Body of pancreas (tissue), 4 donors: ENCODE results near the gene NIPA2. TPM values are rescaled to one million over a fixed set of nuclear protein-coding genes. Genes with fewer than 3 reads are reported as not detected.

Experiments used
- ATAC-seq: fragments of 150-250 bp; one replicate; pipeline ENCODE4 v1.9.1; 2016
- DNase-seq, 4 donors: peaks; one replicate each; pipeline ENCODE4 v3.0.0-alpha.2; 2019
- H3K27ac ChIP-seq, 4 donors: fragments of 200-600 bp; sonication (generic); 1 replicate in 3 of 4; 2 replicates in 1 of 4; pipeline versions ENCODE4 v1.5.1 to v1.6.1; 2016 to 2019; ENCODE audit warnings: mild to moderate bottlenecking in 1 of 4, mixed read lengths in 1 of 4, moderate library complexity in 1 of 4
- H3K27me3 ChIP-seq, 2 donors: fragments of 200-600 bp; sonication (generic); one replicate each; pipeline ENCODE4 v1.6.0; 2016; ENCODE audit warnings: mild to moderate bottlenecking in 1 of 2
- H3K36me3 ChIP-seq, 2 donors: fragments of 200-600 bp; sonication (generic); replicated peaks in 1 of 2; 2 replicates each; pipeline ENCODE4 v1.5.1; 2016; ENCODE audit warnings: low read depth in 2 of 2; ENCODE audit not compliant: insufficient read depth in 1 of 2
- H3K4me1 ChIP-seq: fragments of 200-600 bp; sonication (generic); one replicate; pipeline ENCODE4 v1.6.0; 2016
- H3K4me3 ChIP-seq, 2 donors: fragments of 200-600 bp; sonication (generic); 1 replicate in 1 of 2; 2 replicates in 1 of 2; pipeline ENCODE4 v1.5.1; 2016 to 2019
- H3K9me3 ChIP-seq, 3 donors: fragments of 200-600 bp; sonication (generic); 1 replicate in 2 of 3; 2 replicates in 1 of 3; pipeline ENCODE4 v1.5.1; 2016
- POLR2A ChIP-seq, 3 donors: fragments of 450-650 bp; IDR thresholded peaks; one replicate each; pipeline ENCODE4 v1.6.1; 2016; ENCODE audit warnings: antibody characterized with exemption in 3 of 3, mild to moderate bottlenecking in 2 of 3
- WGBS, 2 donors: methylation state at CpG; one replicate each; pipeline ENCODE4 v1.1.5; 2017; 5-methylcytosine and 5-hydroxymethylcytosine counted together
- intact Hi-C: fragments of 100-400 bp; cut with DNase I; formaldehyde crosslinking; loops from one replicate; pipeline ENCODE4 v1.15.1; 2023
- total RNA-seq, 2 donors: library from RNA; depleted of rRNA; stranded (reverse); fragments of >200 nt; gene quantifications; one replicate each; pipeline ENCODE4 v1.1.0, GENCODE V29; 2016
- TF ChIP-seq, protein P1 (sequence below), 7 experiments: fragments of 450-650 bp in 4 of 7; fragments of 200-600 bp in 3 of 7; sonication (generic) in 3 of 7; IDR thresholded peaks; one replicate each; pipeline ENCODE4 v1.5.1; 2016 to 2019; ENCODE audit warnings: antibody characterized with exemption in 7 of 7

Gene NIPA2
- total RNA-seq, 2 donors from 2014 or later, result 21.8 to 37.2 TPM

DNA sequence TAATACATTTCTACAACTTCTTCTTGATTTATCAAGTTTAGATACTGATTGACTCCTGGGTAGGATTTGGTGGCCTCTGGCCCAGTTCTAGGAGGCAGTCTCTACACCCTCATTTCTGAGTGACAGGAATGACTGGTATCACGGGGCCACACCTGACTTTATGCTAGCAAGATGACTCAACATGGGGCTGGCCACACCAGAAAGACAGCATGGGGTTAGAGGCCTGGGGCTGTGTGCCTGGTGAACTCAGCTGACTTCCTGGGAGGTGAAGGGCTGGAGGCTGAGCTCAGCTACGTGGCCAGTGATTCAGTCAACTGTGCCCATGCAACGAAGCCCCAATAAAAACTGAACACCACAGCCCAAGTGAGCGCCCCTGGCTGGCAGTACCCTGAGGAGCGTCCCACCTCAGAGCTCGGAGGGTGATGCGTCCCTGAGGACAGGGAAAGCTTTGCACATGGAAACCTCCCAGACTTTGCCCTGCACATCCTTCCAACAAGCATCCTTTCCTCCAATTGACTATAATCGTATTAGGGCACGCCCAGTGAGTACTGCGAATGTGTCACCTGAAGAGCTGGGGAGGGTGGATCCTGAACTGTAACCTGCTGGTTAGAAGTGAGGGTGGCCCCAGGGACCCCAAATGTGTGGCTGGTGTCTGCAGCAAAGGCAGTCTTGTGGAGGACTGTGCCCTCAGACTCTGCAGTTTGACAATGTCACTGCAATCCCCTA lies 57.2 kb downstream of the NIPA2 start:
- Histone ChIP-seq H3K4me3 (no peak overlapping the region), H3K36me3 (peaks cover 0 to 14% of the 10 kb centered on the region in 2 donors), H3K9me3 (no peaks in the 10 kb centered on the region), H3K27me3 (no peaks in the 10 kb centered on the region), H3K27ac (no peak overlapping the region), H3K4me1 (no peaks in the 10 kb centered on the region)
- intact Hi-C loops, result no loop called here
- DNase-seq (no peak), ATAC-seq (no peak)
- TF ChIP-seq, protein P1, sequence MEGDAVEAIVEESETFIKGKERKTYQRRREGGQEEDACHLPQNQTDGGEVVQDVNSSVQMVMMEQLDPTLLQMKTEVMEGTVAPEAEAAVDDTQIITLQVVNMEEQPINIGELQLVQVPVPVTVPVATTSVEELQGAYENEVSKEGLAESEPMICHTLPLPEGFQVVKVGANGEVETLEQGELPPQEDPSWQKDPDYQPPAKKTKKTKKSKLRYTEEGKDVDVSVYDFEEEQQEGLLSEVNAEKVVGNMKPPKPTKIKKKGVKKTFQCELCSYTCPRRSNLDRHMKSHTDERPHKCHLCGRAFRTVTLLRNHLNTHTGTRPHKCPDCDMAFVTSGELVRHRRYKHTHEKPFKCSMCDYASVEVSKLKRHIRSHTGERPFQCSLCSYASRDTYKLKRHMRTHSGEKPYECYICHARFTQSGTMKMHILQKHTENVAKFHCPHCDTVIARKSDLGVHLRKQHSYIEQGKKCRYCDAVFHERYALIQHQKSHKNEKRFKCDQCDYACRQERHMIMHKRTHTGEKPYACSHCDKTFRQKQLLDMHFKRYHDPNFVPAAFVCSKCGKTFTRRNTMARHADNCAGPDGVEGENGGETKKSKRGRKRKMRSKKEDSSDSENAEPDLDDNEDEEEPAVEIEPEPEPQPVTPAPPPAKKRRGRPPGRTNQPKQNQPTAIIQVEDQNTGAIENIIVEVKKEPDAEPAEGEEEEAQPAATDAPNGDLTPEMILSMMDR (IDR thresholded peaks at IDR 0.05), result no peak
- TF ChIP-seq POLR2A (IDR thresholded peaks at IDR 0.05), result no peak
- 89 to 93% methylated on average over 4 to 10 of the region's 10 CpGs for WGBS, 2 donors

DNA sequence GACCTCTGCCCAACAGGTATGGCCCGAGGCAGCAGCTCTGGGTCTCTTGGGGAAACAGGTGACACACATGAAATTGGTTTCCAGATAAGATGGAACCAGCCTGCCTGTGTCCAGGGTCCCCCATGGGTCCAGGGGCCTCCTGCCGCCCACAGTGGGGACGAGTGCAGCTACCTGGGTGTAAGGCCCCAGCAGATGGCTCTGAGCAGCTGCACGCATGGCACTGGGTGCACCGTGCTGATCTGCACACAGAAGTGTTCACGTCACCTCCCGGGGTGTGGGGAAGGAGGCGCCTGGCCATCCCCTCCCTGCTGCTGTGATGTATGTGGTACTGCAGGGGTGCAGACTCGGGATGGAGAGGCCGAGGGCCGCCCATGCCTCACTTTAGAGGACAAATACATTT lies 63.6 kb downstream of the NIPA2 start:
- H3K4me3 ChIP-seq, result no peak overlapping the region
- TF ChIP-seq POLR2A (IDR thresholded peaks at IDR 0.05), result no peak
- TF ChIP-seq, protein P1 (IDR thresholded peaks at IDR 0.05), result no peak
- intact Hi-C loops, result no loop called here
- ATAC-seq (no peak), DNase-seq (no peak)
- H3K36me3 ChIP-seq, result peaks cover 0 to 12% of the 10 kb centered on the region in 2 donors
- H3K27ac ChIP-seq, result no peak overlapping the region
- H3K9me3 ChIP-seq, result no peaks in the 10 kb centered on the region
- WGBS, 2 donors, result 83 to 91% methylated on average over 4 to 6 of the region's 11 CpGs
- peaks cover 19% of the 10 kb centered on the region for H3K4me1 ChIP-seq
- no peaks in the 10 kb centered on the region for H3K27me3 ChIP-seq

DNA sequence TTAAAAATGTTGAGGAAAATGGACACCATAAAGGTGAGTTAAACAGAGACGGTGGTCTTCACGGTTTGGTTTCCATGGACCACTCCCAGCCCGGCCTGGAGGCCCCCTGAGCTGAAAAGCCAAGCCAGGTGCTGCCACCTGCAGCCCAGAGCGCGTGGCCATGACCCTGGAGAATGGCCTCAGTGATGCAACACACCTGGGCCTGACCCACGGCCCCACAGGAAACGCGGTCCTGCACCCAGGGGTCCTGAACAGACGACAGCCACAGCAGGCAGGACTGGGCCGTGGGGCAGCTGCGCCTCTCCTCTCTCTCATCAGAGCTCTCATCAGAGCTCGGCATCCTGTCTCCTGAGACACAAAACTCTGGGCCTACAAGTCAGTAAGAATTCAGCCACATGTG lies 64.1 kb downstream of the NIPA2 start:
- 78 to 85% methylated on average over 12 of the region's 12 CpGs for WGBS, 2 donors

DNA sequence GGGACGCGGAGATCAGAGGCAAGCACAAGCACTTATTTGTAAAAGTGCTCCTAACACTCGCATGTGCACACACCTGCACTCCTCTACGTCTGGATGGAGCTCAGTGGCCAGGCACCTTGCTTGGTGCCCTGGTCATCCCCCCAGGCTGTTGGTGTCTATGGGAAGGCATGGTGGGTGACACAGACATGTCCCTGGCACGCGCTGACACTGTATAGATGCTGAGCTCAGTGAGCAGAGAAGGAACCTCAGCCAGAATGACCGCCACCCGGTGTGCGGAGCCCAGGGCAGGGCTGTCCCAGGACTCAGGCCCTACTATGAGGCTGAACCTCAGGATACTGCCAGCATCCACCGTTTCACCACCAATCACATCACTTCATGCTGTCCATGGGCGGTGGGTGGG lies 64.5 kb downstream of the NIPA2 start:
- DNase-seq (no peak), ATAC-seq (no peak)
- Histone ChIP-seq H3K9me3 (no peaks in the 10 kb centered on the region), H3K27me3 (no peaks in the 10 kb centered on the region), H3K36me3 (peaks cover 0 to 10% of the 10 kb centered on the region in 2 donors), H3K27ac (no peak overlapping the region), H3K4me3 (no peak overlapping the region), H3K4me1 (peaks cover 19% of the 10 kb centered on the region)
- no peak for TF ChIP-seq POLR2A (IDR thresholded peaks at IDR 0.05)
- TF ChIP-seq, protein P1 (IDR thresholded peaks at IDR 0.05), result no peak
- WGBS, 2 donors, result 88 to 98% methylated on average over 6 to 11 of the region's 11 CpGs
- intact Hi-C loops, result no loop called here

More for the DNA sequence above, 64.1 kb downstream of the NIPA2 start:
- no peak for ATAC-seq
- peaks cover 19% of the 10 kb centered on the region for H3K4me1 ChIP-seq
- H3K36me3 ChIP-seq, result peaks cover 0 to 11% of the 10 kb centered on the region in 2 donors
- no peak overlapping the region for H3K4me3 ChIP-seq
- no peak for TF ChIP-seq POLR2A (IDR thresholded peaks at IDR 0.05)
- TF ChIP-seq, protein P1 (IDR thresholded peaks at IDR 0.05), result no peak
- no peak for DNase-seq
- intact Hi-C loops, result no loop called here
- H3K27ac ChIP-seq, result no peak overlapping the region
- H3K27me3 ChIP-seq, result no peaks in the 10 kb centered on the region
- H3K9me3 ChIP-seq, result no peaks in the 10 kb centered on the region

DNA sequence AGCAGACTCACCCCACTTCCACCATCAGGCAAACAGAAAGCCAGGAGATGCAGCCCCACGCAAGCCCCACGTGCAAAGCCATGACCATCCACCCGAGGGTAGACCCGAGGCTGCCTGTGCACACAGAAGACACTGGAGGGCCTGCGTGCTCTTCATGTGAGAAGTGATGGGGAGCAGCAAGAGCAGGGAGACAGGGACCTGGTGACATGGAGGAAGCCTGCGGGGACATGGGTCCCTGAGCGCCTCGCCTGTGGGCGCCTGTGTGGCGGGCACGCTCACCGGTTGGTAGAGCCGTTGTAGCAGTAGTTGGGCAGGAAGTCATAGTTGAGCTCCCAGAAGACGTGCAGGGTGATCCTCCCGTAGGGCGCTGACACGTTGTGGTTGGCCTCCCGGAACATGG lies 65.0 kb downstream of the NIPA2 start:
- H3K4me3 ChIP-seq, result no peak overlapping the region
- H3K27me3 ChIP-seq, result no peaks in the 10 kb centered on the region
- WGBS, 2 donors, result 89 to 96% methylated on average over 14 to 18 of the region's 18 CpGs
- H3K27ac ChIP-seq, result peak overlapping the region in 1 of 4 donors; percentile 70
- no peak for TF ChIP-seq POLR2A (IDR thresholded peaks at IDR 0.05)
- TF ChIP-seq, protein P1 (IDR thresholded peaks at IDR 0.05), result no peak
- H3K9me3 ChIP-seq, result no peaks in the 10 kb centered on the region
- peaks cover 0 to 13% of the 10 kb centered on the region in 2 donors for H3K36me3 ChIP-seq
- ATAC-seq (no peak), DNase-seq (no peak)
- intact Hi-C loops, result no loop called here
- H3K4me1 ChIP-seq, result peaks cover 19% of the 10 kb centered on the region
